Trophoblast cell (in vitro differentiated cells and primary cell): ENCODE measurements around the gene ARHGEF39.
A peak's percentile ranks its signal among the peaks of the same experiment; 100 is the strongest.

Source experiments
- DNase-seq, 2 donors: peaks; one replicate each; pipeline ENCODE4 v3.0.0-alpha.2; 2016
- H2AFZ ChIP-seq: 2 replicates; pipeline ENCODE4 v1.6.1; 2013; ENCODE audit warnings: low read length, moderate library complexity, mild to moderate bottlenecking; ENCODE audit not compliant: insufficient read depth, poor library complexity
- H2AK5ac ChIP-seq: 2 replicates; pipeline ENCODE4 v1.6.1; 2013; ENCODE audit warnings: mild to moderate bottlenecking, low read length
- H2BK120ac ChIP-seq: 2 replicates; pipeline ENCODE4 v1.6.1; 2013; ENCODE audit warnings: low read length, mild to moderate bottlenecking, moderate library complexity; ENCODE audit not compliant: insufficient read depth, poor library complexity
- H2BK12ac ChIP-seq: 2 replicates; pipeline ENCODE4 v1.6.1; 2013; ENCODE audit warnings: mild to moderate bottlenecking, low read length, moderate library complexity
- H2BK5ac ChIP-seq: 2 replicates; pipeline ENCODE4 v1.6.1; 2013; ENCODE audit warnings: low read length, low read depth, moderate library complexity, mild to moderate bottlenecking; ENCODE audit not compliant: poor library complexity
- H3K14ac ChIP-seq: 2 replicates; pipeline ENCODE4 v1.6.1; 2013; ENCODE audit warnings: mild to moderate bottlenecking, low read length
- H3K18ac ChIP-seq: 2 replicates; pipeline ENCODE4 v1.6.1; 2013; ENCODE audit warnings: mild to moderate bottlenecking, low read length
- H3K23ac ChIP-seq: 2 replicates; pipeline ENCODE4 v1.6.1; 2013; ENCODE audit warnings: low read length
- H3K27ac ChIP-seq: 2 replicates; pipeline ENCODE4 v1.5.1; 2013; ENCODE audit warnings: low read depth, mild to moderate bottlenecking, inconsistent platforms, low read length, moderate library complexity
- H3K27me3 ChIP-seq: 2 replicates; pipeline ENCODE4 v1.6.1; 2013; ENCODE audit warnings: inconsistent platforms, mild to moderate bottlenecking, low read length, moderate library complexity; ENCODE audit not compliant: insufficient read depth
- H3K36me3 ChIP-seq, 2 experiments: 1 replicate in 1 of 2; 2 replicates in 1 of 2; pipeline ENCODE4 v1.6.1; 2013; ENCODE audit warnings: low read length in 2 of 2, mild to moderate bottlenecking in 2 of 2, moderate library complexity in 1 of 2; ENCODE audit not compliant: insufficient read depth in 2 of 2, control insufficient read depth in 1 of 2
- H3K4ac ChIP-seq: 2 replicates; pipeline ENCODE4 v1.6.1; 2013; ENCODE audit warnings: low read depth, mild to moderate bottlenecking, low read length, moderate library complexity
- H3K4me1 ChIP-seq, 2 experiments: 1 replicate in 1 of 2; 2 replicates in 1 of 2; pipeline ENCODE4 v1.6.1; 2013; ENCODE audit warnings: low read length in 2 of 2, mild to moderate bottlenecking in 2 of 2, moderate library complexity in 1 of 2; ENCODE audit not compliant: insufficient read depth in 2 of 2, control insufficient read depth in 1 of 2
- H3K4me2 ChIP-seq: 2 replicates; pipeline ENCODE4 v1.6.1; 2013; ENCODE audit warnings: inconsistent platforms, mild to moderate bottlenecking, low read length, moderate library complexity
- H3K4me3 ChIP-seq: 2 replicates; pipeline ENCODE4 v1.5.1; 2013; ENCODE audit warnings: mild to moderate bottlenecking, low read depth, low read length, inconsistent platforms
- H3K79me1 ChIP-seq: one replicate; pipeline ENCODE4 v1.6.1; 2013; ENCODE audit warnings: low read length
- H3K79me2 ChIP-seq: 2 replicates; pipeline ENCODE4 v1.6.1; 2013; ENCODE audit warnings: low read length, mild to moderate bottlenecking; ENCODE audit not compliant: control insufficient read depth, insufficient read depth, poor library complexity
- H3K9ac ChIP-seq: 2 replicates; pipeline ENCODE4 v1.6.1; 2013; ENCODE audit warnings: mild to moderate bottlenecking, low read length
- H3K9me3 ChIP-seq: 2 replicates; pipeline ENCODE4 v1.6.1; 2013; ENCODE audit warnings: low read depth, mild to moderate bottlenecking, control low read depth, inconsistent platforms, low read length; ENCODE audit not compliant: insufficient read depth
- H4K12ac ChIP-seq: 2 replicates; pipeline ENCODE4 v1.6.1; 2013; ENCODE audit warnings: low read depth, mild to moderate bottlenecking, low read length, moderate library complexity
- H4K8ac ChIP-seq: 2 replicates; pipeline ENCODE4 v1.6.1; 2013; ENCODE audit warnings: low read depth, mild to moderate bottlenecking, low read length, moderate library complexity
- H4K91ac ChIP-seq: one replicate; pipeline ENCODE4 v1.6.1; 2013; ENCODE audit warnings: low read depth, mild to moderate bottlenecking, low read length, moderate library complexity
- WGBS: extraction: QIAGEN DNeasy Blood & Tissue Kit; methylation state at CpG from one replicate; pipeline ENCODE4 v1.1.7; 2013; ENCODE audit warnings: missing lambda C conversion rate; ENCODE audit not compliant: insufficient read length, insufficient coverage; ENCODE audit errors: extremely low coverage; 5-methylcytosine and 5-hydroxymethylcytosine counted together

The ARHGEF39 gene

GRCh38 chr9:35696520-35697215 is 31.7 kb upstream of the ARHGEF39 start:
- peak; percentile 72 to 80 for DNase-seq
- H3K4ac ChIP-seq: no peak overlapping the region
- H3K27ac ChIP-seq: no peak overlapping the region
- H2AFZ ChIP-seq: no peak overlapping the region
- H3K14ac ChIP-seq: no peak overlapping the region
- H4K8ac ChIP-seq: no peak overlapping the region
- peaks cover 2% of the 10 kb centered on the region for H3K9me3 ChIP-seq
- H3K4me1 ChIP-seq: no peaks in the 10 kb centered on the region
- H3K23ac ChIP-seq: no peak overlapping the region
- no peak overlapping the region for H4K12ac ChIP-seq
- no peak overlapping the region for H4K91ac ChIP-seq
- no peak overlapping the region for H2BK5ac ChIP-seq
- H2BK120ac ChIP-seq: no peak overlapping the region
- no peak overlapping the region for H2AK5ac ChIP-seq
- H3K79me2 ChIP-seq: no peaks in the 10 kb centered on the region
- H3K36me3 ChIP-seq: peaks cover 42 to 54% of the 10 kb centered on the region in 2 experiments
- no peak overlapping the region for H3K4me2 ChIP-seq
- H3K9ac ChIP-seq: no peak overlapping the region
- no peaks in the 10 kb centered on the region for H3K27me3 ChIP-seq
- no peaks in the 10 kb centered on the region for H3K79me1 ChIP-seq
- no peak overlapping the region for H3K18ac ChIP-seq
- WGBS: no CpG with 5 or more reads among the region's 9 CpGs
- no peak overlapping the region for H2BK12ac ChIP-seq
- H3K4me3 ChIP-seq: no peak overlapping the region

- Histone ChIP-seq H3K27me3 (no peaks in the 10 kb centered on the region), H2BK120ac (no peak overlapping the region), H3K9ac (no peak overlapping the region), H3K18ac (no peak overlapping the region), H3K4ac (no peak overlapping the region), H3K23ac (no peak overlapping the region), H3K4me3 (no peak overlapping the region), H3K79me1 (peaks cover 4% of the 10 kb centered on the region), H3K79me2 (peaks cover 3% of the 10 kb centered on the region), H4K12ac (no peak overlapping the region), H3K14ac (no peak overlapping the region), H4K8ac (no peak overlapping the region), H2BK5ac (no peak overlapping the region), H4K91ac (no peak overlapping the region), H3K9me3 (peaks cover 2% of the 10 kb centered on the region), H3K4me2 (no peak overlapping the region), H2AFZ (no peak overlapping the region), H2BK12ac (no peak overlapping the region), H3K36me3 (peaks cover 39 to 47% of the 10 kb centered on the region in 2 experiments), H3K4me1 (no peaks in the 10 kb centered on the region), H3K27ac (no peak overlapping the region), H2AK5ac (no peak overlapping the region)
- peak in 1 of 2 donors; percentile 12 for DNase-seq
- WGBS: no CpG with 5 or more reads among the region's 3 CpGs
Observed at GRCh38 chr9:35695943-35696401, 31.0 kb upstream of the ARHGEF39 start.

- Histone ChIP-seq H2BK12ac (no peak overlapping the region), H3K27ac (no peak overlapping the region), H2AK5ac (no peak overlapping the region), H3K14ac (no peak overlapping the region), H2BK5ac (no peak overlapping the region), H3K9ac (no peak overlapping the region), H4K91ac (no peak overlapping the region), H3K9me3 (no peaks in the 10 kb centered on the region), H3K79me2 (peaks cover 14% of the 10 kb centered on the region), H3K27me3 (no peaks in the 10 kb centered on the region), H3K36me3 (peaks cover 7 to 12% of the 10 kb centered on the region in 2 experiments), H4K12ac (no peak overlapping the region), H4K8ac (no peak overlapping the region), H3K79me1 (peaks cover 20% of the 10 kb centered on the region), H2BK120ac (no peak overlapping the region), H3K4me2 (no peak overlapping the region), H3K4me3 (no peak overlapping the region), H3K23ac (no peak overlapping the region), H3K4ac (no peak overlapping the region), H3K4me1 (peaks cover 16 to 24% of the 10 kb centered on the region in 2 experiments), H2AFZ (no peak overlapping the region), H3K18ac (no peak overlapping the region)
- peak; percentile 47 to 52 for DNase-seq
- WGBS: no CpG with 5 or more reads among the region's 13 CpGs
Observed at GRCh38 chr9:35691757-35692301, 26.8 kb upstream of the ARHGEF39 start.

GRCh38 chr9:35691334-35691650 is 26.3 kb upstream of the ARHGEF39 start:
- peaks cover 16 to 24% of the 10 kb centered on the region in 2 experiments for H3K4me1 ChIP-seq
- no peak overlapping the region for H2AK5ac ChIP-seq
- H3K4me3 ChIP-seq: peak overlapping the region; percentile 34
- no peak overlapping the region for H2AFZ ChIP-seq
- peak in 1 of 2 donors; percentile 43 for DNase-seq
- H3K9me3 ChIP-seq: no peaks in the 10 kb centered on the region
- H3K79me2 ChIP-seq: peaks cover 14% of the 10 kb centered on the region
- H3K14ac ChIP-seq: peak overlapping the region; percentile 25
- peak overlapping the region; percentile 68 for H3K4me2 ChIP-seq
- H3K23ac ChIP-seq: no peak overlapping the region
- H2BK120ac ChIP-seq: peak overlapping the region; percentile 21
- peak overlapping the region; percentile 49 for H4K12ac ChIP-seq
- H3K27ac ChIP-seq: peak overlapping the region; percentile 91
- peak overlapping the region; percentile 56 for H4K91ac ChIP-seq
- peaks cover 20% of the 10 kb centered on the region for H3K79me1 ChIP-seq
- peak overlapping the region; percentile 26 for H3K18ac ChIP-seq
- peak overlapping the region; percentile 69 for H4K8ac ChIP-seq
- no CpG with 5 or more reads among the region's 10 CpGs for WGBS
- H2BK5ac ChIP-seq: peak overlapping the region; percentile 23
- peak overlapping the region; percentile 77 for H3K9ac ChIP-seq
- peak overlapping the region; percentile 1 for H2BK12ac ChIP-seq
- H3K4ac ChIP-seq: peak overlapping the region; percentile 1
- peaks cover 7% of the 10 kb centered on the region in 2 experiments for H3K36me3 ChIP-seq
- H3K27me3 ChIP-seq: no peaks in the 10 kb centered on the region
